ENCODE data around the gene CAPRIN2. TPM values are rescaled to one million over a fixed set of nuclear protein-coding genes. Genes with fewer than 3 reads are reported as not detected.

The CAPRIN2 gene
- total and polyA plus RNA-seq, 2 of the 8 experiments (the other 6 are each of a cell fraction or from before 2014, with no cell fraction given): 24.8 to 52.0 TPM

DNA sequence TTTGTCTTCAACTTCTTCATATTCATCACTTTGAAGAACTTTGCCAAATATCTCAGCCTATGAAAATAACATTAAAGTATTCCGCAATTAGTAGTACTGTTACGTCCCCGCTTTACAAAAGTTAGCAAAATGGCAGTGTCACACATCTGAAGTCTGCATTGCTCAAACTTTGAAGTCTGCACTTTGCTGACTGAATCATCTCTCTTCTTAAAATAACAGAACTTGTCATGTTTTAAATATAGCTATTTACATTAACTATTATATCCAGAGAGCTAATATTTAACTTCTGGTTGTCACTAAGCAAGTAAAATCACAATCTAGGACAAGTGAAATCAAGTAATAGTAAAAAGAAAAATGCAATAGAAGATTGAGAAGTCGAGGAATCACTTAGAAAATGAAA, 93.5 kb downstream of the CAPRIN2 start (continued):
- TF ChIP-seq, protein P1, sequence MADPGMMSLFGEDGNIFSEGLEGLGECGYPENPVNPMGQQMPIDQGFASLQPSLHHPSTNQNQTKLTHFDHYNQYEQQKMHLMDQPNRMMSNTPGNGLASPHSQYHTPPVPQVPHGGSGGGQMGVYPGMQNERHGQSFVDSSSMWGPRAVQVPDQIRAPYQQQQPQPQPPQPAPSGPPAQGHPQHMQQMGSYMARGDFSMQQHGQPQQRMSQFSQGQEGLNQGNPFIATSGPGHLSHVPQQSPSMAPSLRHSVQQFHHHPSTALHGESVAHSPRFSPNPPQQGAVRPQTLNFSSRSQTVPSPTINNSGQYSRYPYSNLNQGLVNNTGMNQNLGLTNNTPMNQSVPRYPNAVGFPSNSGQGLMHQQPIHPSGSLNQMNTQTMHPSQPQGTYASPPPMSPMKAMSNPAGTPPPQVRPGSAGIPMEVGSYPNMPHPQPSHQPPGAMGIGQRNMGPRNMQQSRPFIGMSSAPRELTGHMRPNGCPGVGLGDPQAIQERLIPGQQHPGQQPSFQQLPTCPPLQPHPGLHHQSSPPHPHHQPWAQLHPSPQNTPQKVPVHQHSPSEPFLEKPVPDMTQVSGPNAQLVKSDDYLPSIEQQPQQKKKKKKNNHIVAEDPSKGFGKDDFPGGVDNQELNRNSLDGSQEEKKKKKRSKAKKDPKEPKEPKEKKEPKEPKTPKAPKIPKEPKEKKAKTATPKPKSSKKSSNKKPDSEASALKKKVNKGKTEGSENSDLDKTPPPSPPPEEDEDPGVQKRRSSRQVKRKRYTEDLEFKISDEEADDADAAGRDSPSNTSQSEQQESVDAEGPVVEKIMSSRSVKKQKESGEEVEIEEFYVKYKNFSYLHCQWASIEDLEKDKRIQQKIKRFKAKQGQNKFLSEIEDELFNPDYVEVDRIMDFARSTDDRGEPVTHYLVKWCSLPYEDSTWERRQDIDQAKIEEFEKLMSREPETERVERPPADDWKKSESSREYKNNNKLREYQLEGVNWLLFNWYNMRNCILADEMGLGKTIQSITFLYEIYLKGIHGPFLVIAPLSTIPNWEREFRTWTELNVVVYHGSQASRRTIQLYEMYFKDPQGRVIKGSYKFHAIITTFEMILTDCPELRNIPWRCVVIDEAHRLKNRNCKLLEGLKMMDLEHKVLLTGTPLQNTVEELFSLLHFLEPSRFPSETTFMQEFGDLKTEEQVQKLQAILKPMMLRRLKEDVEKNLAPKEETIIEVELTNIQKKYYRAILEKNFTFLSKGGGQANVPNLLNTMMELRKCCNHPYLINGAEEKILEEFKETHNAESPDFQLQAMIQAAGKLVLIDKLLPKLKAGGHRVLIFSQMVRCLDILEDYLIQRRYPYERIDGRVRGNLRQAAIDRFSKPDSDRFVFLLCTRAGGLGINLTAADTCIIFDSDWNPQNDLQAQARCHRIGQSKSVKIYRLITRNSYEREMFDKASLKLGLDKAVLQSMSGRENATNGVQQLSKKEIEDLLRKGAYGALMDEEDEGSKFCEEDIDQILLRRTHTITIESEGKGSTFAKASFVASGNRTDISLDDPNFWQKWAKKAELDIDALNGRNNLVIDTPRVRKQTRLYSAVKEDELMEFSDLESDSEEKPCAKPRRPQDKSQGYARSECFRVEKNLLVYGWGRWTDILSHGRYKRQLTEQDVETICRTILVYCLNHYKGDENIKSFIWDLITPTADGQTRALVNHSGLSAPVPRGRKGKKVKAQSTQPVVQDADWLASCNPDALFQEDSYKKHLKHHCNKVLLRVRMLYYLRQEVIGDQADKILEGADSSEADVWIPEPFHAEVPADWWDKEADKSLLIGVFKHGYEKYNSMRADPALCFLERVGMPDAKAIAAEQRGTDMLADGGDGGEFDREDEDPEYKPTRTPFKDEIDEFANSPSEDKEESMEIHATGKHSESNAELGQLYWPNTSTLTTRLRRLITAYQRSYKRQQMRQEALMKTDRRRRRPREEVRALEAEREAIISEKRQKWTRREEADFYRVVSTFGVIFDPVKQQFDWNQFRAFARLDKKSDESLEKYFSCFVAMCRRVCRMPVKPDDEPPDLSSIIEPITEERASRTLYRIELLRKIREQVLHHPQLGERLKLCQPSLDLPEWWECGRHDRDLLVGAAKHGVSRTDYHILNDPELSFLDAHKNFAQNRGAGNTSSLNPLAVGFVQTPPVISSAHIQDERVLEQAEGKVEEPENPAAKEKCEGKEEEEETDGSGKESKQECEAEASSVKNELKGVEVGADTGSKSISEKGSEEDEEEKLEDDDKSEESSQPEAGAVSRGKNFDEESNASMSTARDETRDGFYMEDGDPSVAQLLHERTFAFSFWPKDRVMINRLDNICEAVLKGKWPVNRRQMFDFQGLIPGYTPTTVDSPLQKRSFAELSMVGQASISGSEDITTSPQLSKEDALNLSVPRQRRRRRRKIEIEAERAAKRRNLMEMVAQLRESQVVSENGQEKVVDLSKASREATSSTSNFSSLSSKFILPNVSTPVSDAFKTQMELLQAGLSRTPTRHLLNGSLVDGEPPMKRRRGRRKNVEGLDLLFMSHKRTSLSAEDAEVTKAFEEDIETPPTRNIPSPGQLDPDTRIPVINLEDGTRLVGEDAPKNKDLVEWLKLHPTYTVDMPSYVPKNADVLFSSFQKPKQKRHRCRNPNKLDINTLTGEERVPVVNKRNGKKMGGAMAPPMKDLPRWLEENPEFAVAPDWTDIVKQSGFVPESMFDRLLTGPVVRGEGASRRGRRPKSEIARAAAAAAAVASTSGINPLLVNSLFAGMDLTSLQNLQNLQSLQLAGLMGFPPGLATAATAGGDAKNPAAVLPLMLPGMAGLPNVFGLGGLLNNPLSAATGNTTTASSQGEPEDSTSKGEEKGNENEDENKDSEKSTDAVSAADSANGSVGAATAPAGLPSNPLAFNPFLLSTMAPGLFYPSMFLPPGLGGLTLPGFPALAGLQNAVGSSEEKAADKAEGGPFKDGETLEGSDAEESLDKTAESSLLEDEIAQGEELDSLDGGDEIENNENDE (IDR thresholded peaks at IDR 0.05; ENCODE audit: insufficient replicate concordance, low read length): no peak

Measured in H1 (cell line).